ENCODE data around the gene FGF11.
A peak's percentile ranks its signal among the peaks of the same experiment; 100 is the strongest.
"Not testable (repeated sequence)": the region's sequence is repeated elsewhere in the genome, so short reads cannot be mapped to it uniquely, and the experiment has no call there.

The FGF11 gene

GRCh38 chr17:7471729-7472128 is 32.4 kb downstream of the FGF11 start:
- Histone ChIP-seq H3K4me3 (ENCODE audit: low read depth in 1 of 2, low read length in 1 of 2) (no peak overlapping the region), H3K36me3 (peaks cover 3% of the 10 kb centered on the region), H3K9me3 (no peaks in the 10 kb centered on the region), H3K4me1 (ENCODE audit: control insufficient read depth in 1 of 2, insufficient read depth in 1 of 2, low read depth in 1 of 2, low read length in 1 of 2) (peaks cover 21 to 25% of the 10 kb centered on the region in 2 experiments), H3K27ac (no peak overlapping the region), H3K27me3 (no peaks in the 10 kb centered on the region)
- TF ChIP-seq CTCF (IDR thresholded peaks at IDR 0.05): no peak

GRCh38 chr17:7474767-7475166 is 35.5 kb downstream of the FGF11 start:
- H3K36me3 ChIP-seq; H3K4me3 ChIP-seq (ENCODE audit: low read depth in 1 of 2, low read length in 1 of 2); H3K27ac ChIP-seq; H3K27me3 ChIP-seq; H3K9me3 ChIP-seq: not testable (repeated sequence)
- H3K4me1 ChIP-seq (ENCODE audit: control insufficient read depth in 1 of 2, insufficient read depth in 1 of 2, low read depth in 1 of 2, low read length in 1 of 2): peaks cover 35 to 43% of the 10 kb centered on the region in 2 experiments

- Histone ChIP-seq H3K4me1 (ENCODE audit: control insufficient read depth in 1 of 2, insufficient read depth in 1 of 2, low read depth in 1 of 2, low read length in 1 of 2) (peaks cover 40 to 47% of the 10 kb centered on the region in 2 experiments), H3K4me3 (ENCODE audit: low read depth in 1 of 2, low read length in 1 of 2) (no peak overlapping the region), H3K36me3 (no peaks in the 10 kb centered on the region), H3K27me3 (no peaks in the 10 kb centered on the region), H3K9me3 (no peaks in the 10 kb centered on the region), H3K27ac (no peak overlapping the region)
- TF ChIP-seq CTCF (IDR thresholded peaks at IDR 0.05): no peak
Observed at GRCh38 chr17:7475764-7476422, 36.6 kb downstream of the FGF11 start.

GRCh38 chr17:7476494-7476893 is 37.2 kb downstream of the FGF11 start:
- TF ChIP-seq CTCF (IDR thresholded peaks at IDR 0.05): no peak
- Histone ChIP-seq H3K27me3 (no peaks in the 10 kb centered on the region), H3K4me3 (ENCODE audit: low read depth in 1 of 2, low read length in 1 of 2) (no peak overlapping the region), H3K4me1 (ENCODE audit: control insufficient read depth in 1 of 2, insufficient read depth in 1 of 2, low read depth in 1 of 2, low read length in 1 of 2) (peaks cover 40 to 47% of the 10 kb centered on the region in 2 experiments), H3K27ac (no peak overlapping the region), H3K36me3 (no peaks in the 10 kb centered on the region), H3K9me3 (no peaks in the 10 kb centered on the region)

GRCh38 chr17:7476951-7477350 is 37.6 kb downstream of the FGF11 start:
- no peaks in the 10 kb centered on the region for H3K27me3 ChIP-seq
- no peaks in the 10 kb centered on the region for H3K9me3 ChIP-seq
- no peaks in the 10 kb centered on the region for H3K36me3 ChIP-seq
- H3K4me3 ChIP-seq (ENCODE audit: low read depth in 1 of 2, low read length in 1 of 2): no peak overlapping the region
- H3K4me1 ChIP-seq (ENCODE audit: control insufficient read depth in 1 of 2, insufficient read depth in 1 of 2, low read depth in 1 of 2, low read length in 1 of 2): peaks cover 40 to 47% of the 10 kb centered on the region in 2 experiments
- peak overlapping the region; percentile 81 for H3K27ac ChIP-seq
- no peak for TF ChIP-seq CTCF (IDR thresholded peaks at IDR 0.05)

GRCh38 chr17:7477392-7478275 is 38.3 kb downstream of the FGF11 start:
- Histone ChIP-seq H3K4me1 (ENCODE audit: control insufficient read depth in 1 of 2, insufficient read depth in 1 of 2, low read depth in 1 of 2, low read length in 1 of 2) (peaks cover 40 to 47% of the 10 kb centered on the region in 2 experiments), H3K9me3 (no peaks in the 10 kb centered on the region), H3K36me3 (no peaks in the 10 kb centered on the region), H3K4me3 (ENCODE audit: low read depth in 1 of 2, low read length in 1 of 2) (peak overlapping the region in 1 of 2 experiments; percentile 81), H3K27ac (peak overlapping the region; percentile 81), H3K27me3 (no peaks in the 10 kb centered on the region)
- no peak for TF ChIP-seq CTCF (IDR thresholded peaks at IDR 0.05)
